ENCODE results near the gene YIPF3.

DNA sequence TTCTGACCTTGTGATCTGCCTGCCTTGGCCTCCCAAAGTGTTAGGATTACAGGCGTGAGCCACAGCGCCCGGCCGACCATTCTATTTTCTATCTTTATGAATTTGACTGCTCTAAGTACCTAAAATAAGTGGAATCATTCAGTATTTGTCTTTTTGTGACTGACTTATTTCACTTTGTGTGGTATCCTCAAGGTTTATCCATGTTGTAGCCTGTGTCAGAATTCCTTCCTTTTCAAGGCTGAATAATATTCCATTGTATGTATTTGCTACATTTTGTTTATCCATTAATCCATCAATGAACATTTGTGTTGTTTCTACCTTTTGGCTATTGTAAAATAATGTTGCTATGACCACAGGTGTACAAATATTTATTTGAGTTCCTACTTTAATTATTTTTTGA, 44.2 kb downstream of the YIPF3 start:
- TF ChIP-seq EP300 (IDR thresholded peaks at IDR 0.05) = no peak
- TF ChIP-seq POLR2A (IDR thresholded peaks at IDR 0.05) = no peak
